ENCODE results near the gene EXOC3L1.

- TF ChIP-seq CTCF (IDR thresholded peaks at IDR 0.05 in 2 of 3, conservative IDR thresholded peaks at IDR 0.05 in 1 of 3; ENCODE audit: borderline replicate concordance in 1 of 3, insufficient read depth in 1 of 3, low read depth in 2 of 3, low read length in 2 of 3): peak in 2 of 3 experiments; percentile 98; a peak in 4 of 6 replicates
- TF ChIP-seq POLR2AphosphoS5 (IDR thresholded peaks at IDR 0.05; ENCODE audit: low read depth, low read length): no peak
- TF ChIP-seq EZH2 (IDR thresholded peaks at IDR 0.05): no peak
- TF ChIP-seq RAD21 (IDR thresholded peaks at IDR 0.05; ENCODE audit: low read depth): no peak
- no peak for TF ChIP-seq REST (IDR thresholded peaks at IDR 0.05; ENCODE audit: low read depth)
- no peak for TF ChIP-seq EZH2phosphoT487 (IDR thresholded peaks at IDR 0.05; ENCODE audit: borderline replicate concordance)
- TF ChIP-seq POLR2A (IDR thresholded peaks at IDR 0.05; ENCODE audit: borderline replicate concordance, extremely low read depth, insufficient read depth, insufficient read length): no peak
- no peak for TF ChIP-seq CEBPB (IDR thresholded peaks at IDR 0.05; ENCODE audit: low read depth)
- TF ChIP-seq MAX (IDR thresholded peaks at IDR 0.05): no peak
- no peak for TF ChIP-seq SIN3A (IDR thresholded peaks at IDR 0.05; ENCODE audit: low read depth)
These were observed 8.3 kb upstream of the EXOC3L1 start for GRCh38 chr16:67198238-67198734.

Measured in HCT116 (cell line).